Stomach (tissue), 9 donors: Measurements from ENCODE around the gene PRMT3. TPM values are rescaled to one million over a fixed set of nuclear protein-coding genes. Genes with fewer than 3 reads are reported as not detected.
"Not testable (repeated sequence)": the region's sequence is repeated elsewhere in the genome, so short reads cannot be mapped to it uniquely, and the experiment has no call there.

Source experiments
- DNase-seq, 2 donors: peaks; one replicate each; pipeline versions ENCODE4 v3.0.0 to v3.0.0-alpha.2; 2013 to 2019
- H3K27ac ChIP-seq, 5 donors: fragments of 200-600 bp in 4 of 5; sonication (generic) in 4 of 5; one replicate each; pipeline ENCODE4 v1.5.1; 2013 to 2019; ENCODE audit warnings: mild to moderate bottlenecking in 1 of 5, moderate library complexity in 1 of 5
- H3K27me3 ChIP-seq, 3 donors: fragments of 200-600 bp; sonication (generic); one replicate each; pipeline ENCODE4 v1.5.1; 2017 to 2019; ENCODE audit warnings: mixed run types in 1 of 3
- H3K36me3 ChIP-seq, 4 donors: fragments of 200-600 bp; sonication (generic); 1 replicate in 3 of 4; 2 replicates in 1 of 4; pipeline ENCODE4 v1.5.1; 2016 to 2019
- H3K4me1 ChIP-seq, 4 donors: fragments of 200-600 bp; sonication (generic); one replicate each; pipeline ENCODE4 v1.5.1; 2016 to 2019
- H3K4me3 ChIP-seq, 4 donors: fragments of 200-600 bp; sonication (generic) in 3 of 4; one replicate each; pipeline ENCODE4 v1.5.1; 2016 to 2019; ENCODE audit warnings: mild to moderate bottlenecking in 1 of 4
- H3K9me3 ChIP-seq, 4 donors: fragments of 200-600 bp; sonication (generic); one replicate each; pipeline ENCODE4 v1.5.1; 2016 to 2019
- CTCF ChIP-seq, 7 experiments: fragments of 450-650 bp in 4 of 7; fragments of 200-600 bp in 3 of 7; sonication (generic) in 3 of 7; IDR thresholded peaks; one replicate each; pipeline ENCODE4 v1.5.1; 2016 to 2019; ENCODE audit warnings: antibody characterized with exemption in 7 of 7, control low read depth in 2 of 7, mild to moderate bottlenecking in 1 of 7
- EP300 ChIP-seq: sonication (generic); formaldehyde crosslinking; IDR thresholded peaks from one replicate; pipeline ENCODE4 v1.6.1; 2017; ENCODE audit warnings: antibody characterized with exemption
- POLR2A ChIP-seq, 4 donors: fragments of 450-650 bp; IDR thresholded peaks; one replicate each; pipeline ENCODE4 v1.6.1; 2016; ENCODE audit warnings: antibody characterized with exemption in 4 of 4, control low read depth in 2 of 4, mild to moderate bottlenecking in 1 of 4, moderate library complexity in 1 of 4
- POLR2AphosphoS5 ChIP-seq, 3 donors: sonication (generic); formaldehyde crosslinking; IDR thresholded peaks; one replicate each; pipeline ENCODE4 v1.6.1; 2016; ENCODE audit warnings: antibody characterized with exemption in 3 of 3
- WGBS, 5 donors: extraction: QIAGEN DNeasy Blood & Tissue Kit in 3 of 5; methylation state at CpG; one replicate each; pipeline versions ENCODE4 v1.1.5 to v1.1.7; 2013 to 2018; 5-methylcytosine and 5-hydroxymethylcytosine counted together
- intact Hi-C: fragments of 100-400 bp; cut with DNase I; formaldehyde crosslinking; loops from one replicate; pipeline ENCODE4 v1.15.1; 2023; ENCODE audit warnings: low total_unique reads
- polyA plus RNA-seq, 3 donors: library from polyadenylated mRNA; stranded (reverse); fragments of 200-250 nt; gene quantifications; one replicate each; pipeline ENCODE4 v1.2.3, GENCODE V29; 2013
- total RNA-seq, 5 donors: library from RNA; depleted of rRNA; stranded (reverse); fragments of >200 nt; gene quantifications; one replicate each; pipeline versions ENCODE4 v1.1.0 to v1.2.3, GENCODE V29; 2014 to 2016
- donor health status: healthy with polysubstance abuse.
- donor health status: Bipolar disorder and iron deficiency.
- donor health status: healthy.

Gene PRMT3
- total and polyA plus RNA-seq, 8 donors, result 4.7 to 54.5 (median 9.7) TPM

GRCh38 chr11:20364341-20364792, 23.1 kb upstream of the PRMT3 start:
- no peak for TF ChIP-seq POLR2AphosphoS5 (IDR thresholded peaks at IDR 0.05)
- TF ChIP-seq EP300, result no peak
- no peak for TF ChIP-seq CTCF (IDR thresholded peaks at IDR 0.05)
- TF ChIP-seq POLR2A (IDR thresholded peaks at IDR 0.05), result no peak
- Histone ChIP-seq H3K27me3 (no peaks in the 10 kb centered on the region), H3K4me3 (peak overlapping the region; percentile 70 to 89 (median 82)), H3K9me3 (no peaks in the 10 kb centered on the region), H3K36me3 (peaks cover 0 to 6% (median 3%) of the 10 kb centered on the region in 4 donors), H3K4me1 (peaks cover 23 to 57% (median 35%) of the 10 kb centered on the region in 4 donors), H3K27ac (peak overlapping the region; percentile 83 to 97 (median 93))
- no peak for DNase-seq
- WGBS, 5 donors, result 14 to 40% (median 27%) methylated on average over 2 to 6 of the region's 6 CpGs
- intact Hi-C loops, result no loop called here

- WGBS, 5 donors, result 92 to 97% (median 94%) methylated on average over 6 of the region's 6 CpGs
- H3K9me3 ChIP-seq, intact Hi-C loops, H3K27me3 ChIP-seq, DNase-seq: not testable (repeated sequence)
- H3K4me1 ChIP-seq, result peaks cover 23 to 64% (median 35%) of the 10 kb centered on the region in 4 donors
- peaks cover 0 to 15% (median 5%) of the 10 kb centered on the region in 4 donors for H3K36me3 ChIP-seq
- peak overlapping the region in 1 of 4 donors; percentile 85 for H3K4me3 ChIP-seq
- H3K27ac ChIP-seq, result peak overlapping the region in 1 of 5 donors; percentile 8
Observed at GRCh38 chr11:20365465-20365864, 22.1 kb upstream of the PRMT3 start.

- no peaks in the 10 kb centered on the region for H3K9me3 ChIP-seq
- no peaks in the 10 kb centered on the region for H3K27me3 ChIP-seq
- TF ChIP-seq CTCF (IDR thresholded peaks at IDR 0.05) (no peak), POLR2AphosphoS5 (IDR thresholded peaks at IDR 0.05) (peak in 2 of 3 donors; percentile 15 to 33)
- peak overlapping the region in 1 of 4 donors; percentile 21 for H3K4me3 ChIP-seq
- 35 to 42% (median 39%) methylated on average over 9 of the region's 9 CpGs for WGBS, 5 donors
- H3K27ac ChIP-seq, result peak overlapping the region; percentile 48 to 83 (median 53)
- intact Hi-C loops, result no loop called here
- H3K4me1 ChIP-seq, result peaks cover 23 to 64% (median 35%) of the 10 kb centered on the region in 4 donors
- peaks cover 4 to 33% (median 17%) of the 10 kb centered on the region in 4 donors for H3K36me3 ChIP-seq
- peak; percentile 43 to 67 for DNase-seq
Observed at GRCh38 chr11:20367313-20367948, 20.1 kb upstream of the PRMT3 start.

GRCh38 chr11:20368438-20368837, 19.1 kb upstream of the PRMT3 start:
- Histone ChIP-seq H3K36me3 (peaks cover 4 to 41% (median 17%) of the 10 kb centered on the region in 4 donors), H3K27ac (peak overlapping the region in 3 of 5 donors; percentile 48 to 83 (median 76)), H3K27me3 (no peaks in the 10 kb centered on the region), H3K4me1 (peaks cover 23 to 59% (median 33%) of the 10 kb centered on the region in 4 donors), H3K4me3 (no peak overlapping the region), H3K9me3 (no peaks in the 10 kb centered on the region)
- no peak for DNase-seq
- intact Hi-C loops, result no loop called here
- no peak for TF ChIP-seq EP300
- TF ChIP-seq POLR2A (IDR thresholded peaks at IDR 0.05), result no peak
- no peak for TF ChIP-seq CTCF (IDR thresholded peaks at IDR 0.05)
- no peak for TF ChIP-seq POLR2AphosphoS5 (IDR thresholded peaks at IDR 0.05)

GRCh38 chr11:20369826-20370225, 17.7 kb upstream of the PRMT3 start:
- Histone ChIP-seq H3K4me1 (peaks cover 16 to 51% (median 23%) of the 10 kb centered on the region in 4 donors), H3K27me3 (no peaks in the 10 kb centered on the region), H3K9me3 (no peaks in the 10 kb centered on the region), H3K36me3 (peaks cover 4 to 45% (median 18%) of the 10 kb centered on the region in 4 donors), H3K4me3 (no peak overlapping the region), H3K27ac (no peak overlapping the region)
- no peak for TF ChIP-seq CTCF (IDR thresholded peaks at IDR 0.05)
- TF ChIP-seq POLR2A (IDR thresholded peaks at IDR 0.05), result no peak
- no peak for TF ChIP-seq EP300
- no peak for TF ChIP-seq POLR2AphosphoS5 (IDR thresholded peaks at IDR 0.05)
- DNase-seq, result no peak
- intact Hi-C loops, result no loop called here
